ENCODE data around the gene KNDC1. TPM values are rescaled to one million over a fixed set of nuclear protein-coding genes. Genes with fewer than 3 reads are reported as not detected.
"Not testable (repeated sequence)": the region's sequence is repeated elsewhere in the genome, so short reads cannot be mapped to it uniquely, and the experiment has no call there.

Gene KNDC1
- total RNA-seq, 2 donors from 2014 or later, result 1.5 to 10.8 TPM

GRCh38 chr10:133135116-133135465 lies 24.9 kb upstream of the KNDC1 start:
- H3K27ac ChIP-seq, result no peak overlapping the region
- intact Hi-C loops (cut with DNase I), result no loop called here
- TF ChIP-seq POLR2A (IDR thresholded peaks at IDR 0.05) (no peak), POLR2AphosphoS5 (IDR thresholded peaks at IDR 0.05) (no peak), CTCF (IDR thresholded peaks at IDR 0.05) (no peak)
- no peaks in the 10 kb centered on the region for H3K36me3 ChIP-seq
- DNase-seq (ENCODE audit: low spot score), result no peak
- no peak overlapping the region for H3K4me3 ChIP-seq
- WGBS, result 48% methylated on average over 4 of the region's 8 CpGs
- H3K9me3 ChIP-seq, result no peaks in the 10 kb centered on the region
- H3K4me1 ChIP-seq (replicated peaks), result no peaks in the 10 kb centered on the region
- peaks cover 2% of the 10 kb centered on the region for H3K27me3 ChIP-seq (replicated peaks; ENCODE audit: insufficient read depth)

- H3K4me3 ChIP-seq; H3K27ac ChIP-seq; H3K9me3 ChIP-seq; H3K36me3 ChIP-seq; H3K4me1 ChIP-seq (replicated peaks); DNase-seq (ENCODE audit: low spot score); intact Hi-C loops (cut with DNase I): not testable (repeated sequence)
- 83% methylated on average over 12 of the region's 12 CpGs for WGBS
- peaks cover 15% of the 10 kb centered on the region for H3K27me3 ChIP-seq (replicated peaks; ENCODE audit: insufficient read depth)
Measured at GRCh38 chr10:133137486-133138145, 22.4 kb upstream of the KNDC1 start.

GRCh38 chr10:133139551-133140065 lies 20.4 kb upstream of the KNDC1 start:
- no peaks in the 10 kb centered on the region for H3K4me1 ChIP-seq (replicated peaks)
- intact Hi-C loops (cut with DNase I), result no loop called here
- H3K36me3 ChIP-seq, result no peaks in the 10 kb centered on the region
- 17% methylated on average over 13 of the region's 17 CpGs for WGBS
- no peaks in the 10 kb centered on the region for H3K9me3 ChIP-seq
- H3K27me3 ChIP-seq (replicated peaks; ENCODE audit: insufficient read depth), result peaks cover 15% of the 10 kb centered on the region
- H3K4me3 ChIP-seq, result no peak overlapping the region
- no peak for TF ChIP-seq POLR2AphosphoS5 (IDR thresholded peaks at IDR 0.05)
- TF ChIP-seq CTCF (IDR thresholded peaks at IDR 0.05), result no peak
- no peak for TF ChIP-seq POLR2A (IDR thresholded peaks at IDR 0.05)
- no peak for DNase-seq (ENCODE audit: low spot score)
- no peak overlapping the region for H3K27ac ChIP-seq

- Histone ChIP-seq H3K4me3 (no peak overlapping the region), H3K27ac (no peak overlapping the region), H3K4me1 (replicated peaks) (no peaks in the 10 kb centered on the region), H3K27me3 (replicated peaks; ENCODE audit: insufficient read depth) (peaks cover 15% of the 10 kb centered on the region), H3K36me3 (no peaks in the 10 kb centered on the region), H3K9me3 (no peaks in the 10 kb centered on the region)
- 66% methylated on average over 25 of the region's 26 CpGs for WGBS
- TF ChIP-seq POLR2A (IDR thresholded peaks at IDR 0.05), result no peak
- no peak for TF ChIP-seq POLR2AphosphoS5 (IDR thresholded peaks at IDR 0.05)
- TF ChIP-seq CTCF (IDR thresholded peaks at IDR 0.05), result no peak
- no peak for DNase-seq (ENCODE audit: low spot score)
- intact Hi-C loops (cut with DNase I), result no loop called here
Measured at GRCh38 chr10:133140417-133141143, 19.4 kb upstream of the KNDC1 start.

DNA sequence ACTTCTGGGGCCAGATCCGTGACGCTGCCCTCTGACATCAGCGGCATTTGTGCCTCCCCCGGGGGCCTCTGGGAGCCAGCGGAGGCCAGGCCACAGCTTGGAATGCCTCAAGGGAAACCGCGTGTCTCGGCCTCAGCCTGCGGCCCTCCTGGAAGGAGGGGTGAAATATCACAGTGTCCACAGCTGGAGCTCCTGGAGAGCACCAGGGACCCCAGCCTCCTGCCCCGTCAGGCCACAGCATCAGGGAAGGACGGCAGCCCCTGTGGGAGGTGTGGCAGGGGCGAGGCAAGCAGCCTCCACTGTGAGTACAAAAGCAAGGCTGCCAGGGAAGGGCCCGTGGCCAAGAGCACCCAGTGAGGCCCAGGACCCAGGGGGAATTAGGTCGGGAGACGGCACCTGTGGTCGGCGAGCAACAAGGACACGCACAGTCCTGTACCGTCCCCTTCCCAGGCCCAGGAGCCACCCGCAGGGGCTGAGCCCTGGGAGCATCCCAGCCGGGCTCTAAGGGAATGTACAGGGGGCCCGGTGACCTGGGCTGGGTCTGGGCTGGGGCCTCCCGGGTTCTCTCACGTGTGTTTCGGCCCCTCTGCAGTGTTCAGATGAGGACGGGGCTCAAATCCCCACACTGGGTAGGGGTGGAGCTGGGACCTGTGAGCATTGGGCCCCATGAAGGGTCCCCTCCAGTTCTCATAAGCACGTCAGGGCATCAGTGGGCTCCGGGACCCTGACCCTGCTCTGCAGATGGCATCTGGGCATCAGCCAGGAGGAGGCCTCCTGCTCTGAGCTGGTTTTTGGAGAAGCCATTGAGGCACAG lies 18.7 kb upstream of the KNDC1 start:
- no peak for DNase-seq (ENCODE audit: low spot score)
- Histone ChIP-seq H3K27me3 (replicated peaks; ENCODE audit: insufficient read depth) (peaks cover 15% of the 10 kb centered on the region), H3K9me3 (no peaks in the 10 kb centered on the region), H3K36me3 (no peaks in the 10 kb centered on the region), H3K27ac (no peak overlapping the region), H3K4me1 (replicated peaks) (no peaks in the 10 kb centered on the region), H3K4me3 (no peak overlapping the region)
- TF ChIP-seq POLR2AphosphoS5 (IDR thresholded peaks at IDR 0.05) (no peak), CTCF (IDR thresholded peaks at IDR 0.05) (no peak), POLR2A (IDR thresholded peaks at IDR 0.05) (no peak)
- 78% methylated on average over 25 of the region's 28 CpGs for WGBS
- intact Hi-C loops (cut with DNase I), result no loop called here
